Stimulated activated CD8-positive, alpha-beta memory T cell treated with anti-CD3 and anti-CD28 coated beads, Interleukin-15, amount 100 ng/mL, for 4 hours (primary cell): ENCODE data around the gene AATF.

ENCODE experiments used
- DNase-seq, 2 donors: peaks; one replicate each; pipeline ENCODE4 v3.0.0-alpha.2; 2020; ENCODE audit warnings: low read depth in 2 of 2

Gene AATF

DNA sequence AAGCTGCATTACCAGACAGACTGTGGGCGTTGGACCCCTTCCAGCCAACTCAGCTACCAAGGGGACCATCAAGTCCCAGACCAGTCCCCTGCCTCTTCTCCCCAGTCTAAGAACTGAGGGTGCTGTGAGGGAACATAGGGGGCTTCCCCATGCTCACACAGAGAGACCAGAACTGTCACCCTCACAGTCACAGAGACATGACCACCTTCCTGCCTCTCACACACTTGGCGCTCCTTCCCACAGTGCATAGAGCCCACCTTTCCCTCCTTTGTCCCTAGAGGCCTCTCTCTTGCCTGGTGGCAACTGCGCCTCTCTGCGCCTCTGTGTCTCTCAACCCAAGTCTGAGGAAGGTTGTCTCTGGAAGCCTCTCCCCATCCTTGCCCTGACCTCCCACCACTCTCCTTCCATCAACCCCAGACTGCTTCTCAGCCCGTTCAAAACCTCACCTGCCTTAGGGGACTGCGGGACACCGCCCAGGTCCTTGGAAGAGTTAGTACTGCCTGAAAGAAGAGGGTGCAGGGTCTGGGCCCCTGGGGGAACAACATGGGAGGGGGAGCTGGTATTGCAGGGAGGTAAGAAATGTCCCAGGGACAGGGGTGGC is 17.6 kb upstream of the AATF start:
- DNase-seq: no peak

DNA sequence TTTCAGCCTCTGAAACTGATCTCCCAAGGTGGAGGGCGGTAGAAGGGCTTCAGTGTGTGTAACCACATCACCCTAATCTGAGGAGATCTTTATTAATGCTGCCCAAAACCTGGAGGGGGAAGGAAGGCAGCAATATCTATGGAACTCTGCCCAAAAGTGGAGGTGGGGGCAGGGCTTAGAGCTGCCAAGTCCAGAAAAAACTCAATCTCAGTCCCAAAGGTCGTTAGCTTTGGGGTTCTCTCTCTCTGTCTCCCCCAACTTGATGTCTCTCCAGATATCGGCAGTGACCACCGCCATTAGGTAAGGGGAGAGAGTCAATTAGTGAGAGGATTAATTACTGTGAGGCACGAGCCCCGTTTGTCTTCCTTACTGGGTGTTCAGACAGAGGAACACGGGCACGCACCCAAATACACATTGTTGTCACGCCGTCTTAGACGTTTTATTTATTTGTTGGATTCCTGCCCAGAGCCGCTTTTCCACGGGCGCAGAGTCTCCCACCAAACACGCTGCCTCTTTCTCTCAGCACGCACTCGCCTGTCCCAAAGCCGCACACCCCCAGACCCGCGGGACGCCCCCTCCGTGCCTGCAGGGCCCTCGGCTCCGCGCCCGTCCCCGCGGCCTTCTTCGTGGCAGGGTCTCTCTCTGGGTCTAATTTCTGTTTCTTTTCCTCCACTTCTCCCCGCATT is 16.9 kb upstream of the AATF start:
- DNase-seq: no peak

DNA sequence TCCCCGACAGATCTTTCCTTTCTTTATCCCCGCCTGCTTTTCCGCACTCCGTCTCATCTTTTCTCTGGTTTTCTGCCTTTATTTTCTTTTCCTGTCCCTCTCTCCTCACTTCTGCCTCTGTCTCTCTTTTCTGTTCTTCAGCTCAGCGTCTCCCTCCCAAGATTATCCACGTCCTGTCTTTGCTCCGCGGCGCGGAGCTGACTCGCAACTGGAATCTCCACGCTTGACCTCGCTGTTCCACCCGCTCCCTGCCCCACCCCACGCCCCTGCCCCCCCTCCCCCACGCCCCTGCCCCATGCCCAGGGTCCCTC is 16.4 kb upstream of the AATF start:
- DNase-seq: no peak

DNA sequence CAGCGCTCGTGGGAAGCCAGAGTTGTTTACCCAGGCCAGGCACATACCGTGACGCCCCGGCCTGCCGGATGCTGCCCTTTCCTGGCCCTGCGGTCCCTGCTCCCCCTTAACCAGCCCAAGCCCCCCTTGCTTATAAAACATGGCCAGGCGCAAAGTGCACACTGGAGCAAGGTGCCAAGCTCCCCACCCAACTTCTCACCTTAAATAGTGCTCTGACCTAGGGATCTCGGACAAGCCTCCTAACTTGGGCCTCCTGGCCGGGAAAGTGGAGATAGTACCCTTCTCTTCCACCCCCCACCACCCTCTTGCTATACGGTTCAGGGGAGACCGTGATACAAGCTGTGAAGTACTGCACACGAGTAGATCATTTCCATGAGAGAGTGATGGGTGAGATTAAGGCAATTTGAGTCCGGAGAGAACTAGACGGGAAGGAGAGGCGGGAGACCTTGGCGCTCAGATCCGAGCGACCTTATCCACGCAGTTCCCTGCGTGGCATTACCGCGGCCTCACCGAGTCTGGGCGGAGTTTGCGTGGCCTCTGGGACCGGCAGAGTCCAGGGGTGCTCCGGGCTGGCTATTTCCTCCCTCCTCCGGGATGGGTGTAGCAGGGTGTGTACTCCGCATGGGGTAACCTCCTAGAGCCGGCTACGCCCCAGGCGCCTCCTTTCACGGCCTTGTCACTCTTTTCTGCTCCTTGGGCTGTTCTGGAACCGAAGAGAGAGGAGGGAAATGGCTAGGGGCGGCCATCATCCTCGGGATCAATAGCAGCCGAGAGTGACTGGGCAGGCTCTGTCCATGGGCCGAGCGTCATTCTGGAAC is 15.9 kb upstream of the AATF start:
- no peak for DNase-seq

DNA sequence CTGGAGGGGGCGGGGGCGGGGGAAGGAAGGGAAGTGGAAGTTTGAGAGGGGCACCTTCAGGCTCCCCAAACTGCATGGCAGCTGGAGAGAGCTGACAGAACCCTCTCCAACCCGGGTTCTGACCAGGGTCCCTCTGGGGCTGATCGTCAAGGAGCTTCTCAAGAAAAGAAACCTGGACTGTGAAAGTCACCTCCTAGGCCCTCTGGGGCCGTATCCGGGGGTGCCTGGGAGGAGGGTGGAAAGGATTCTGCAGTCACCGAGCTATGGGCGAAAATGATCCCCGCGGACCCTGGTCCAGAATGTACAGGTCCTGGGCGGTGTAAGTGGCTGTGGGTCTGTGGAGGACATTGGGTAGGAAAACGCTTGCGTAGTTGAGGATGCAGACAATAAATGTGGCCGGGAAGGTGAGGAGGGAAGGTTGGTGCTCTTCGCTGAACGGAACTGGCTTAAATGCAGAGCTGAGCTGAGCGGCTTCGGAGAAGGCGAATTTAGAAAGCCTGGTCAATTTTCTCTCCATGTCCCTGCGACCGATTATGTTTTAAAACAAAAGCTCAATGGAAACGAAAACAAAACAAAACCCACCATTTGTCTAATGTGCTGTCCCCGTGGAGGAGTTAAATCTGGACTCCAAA is 15.1 kb upstream of the AATF start:
- no peak for DNase-seq

DNA sequence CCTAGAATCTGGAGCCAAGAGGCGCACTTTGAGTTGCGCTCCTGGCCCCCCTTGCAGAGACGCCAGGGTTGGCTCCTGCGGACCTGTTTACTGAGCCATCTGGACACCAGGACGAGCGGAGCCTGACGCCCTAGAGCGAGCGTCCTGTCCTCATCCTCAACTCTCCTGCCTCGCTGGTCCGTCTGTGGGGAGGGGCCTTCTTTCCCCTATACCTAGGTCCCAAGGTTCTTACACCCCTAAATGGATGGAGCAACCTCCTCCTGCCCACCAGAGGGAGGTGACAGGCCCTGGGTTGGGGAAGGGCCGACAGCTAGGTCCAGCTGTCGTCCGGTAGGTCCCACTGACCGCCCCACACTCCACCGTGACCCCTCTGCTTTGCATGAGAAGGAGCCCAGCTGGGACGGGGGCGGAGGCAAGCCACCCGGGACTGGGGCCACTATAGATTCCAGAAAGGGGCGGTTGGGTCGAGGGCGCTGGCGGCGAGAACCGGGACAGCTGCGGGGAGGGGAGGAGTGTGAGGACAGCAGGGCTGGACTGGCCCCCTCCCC is 14.5 kb upstream of the AATF start:
- no peak for DNase-seq

DNA sequence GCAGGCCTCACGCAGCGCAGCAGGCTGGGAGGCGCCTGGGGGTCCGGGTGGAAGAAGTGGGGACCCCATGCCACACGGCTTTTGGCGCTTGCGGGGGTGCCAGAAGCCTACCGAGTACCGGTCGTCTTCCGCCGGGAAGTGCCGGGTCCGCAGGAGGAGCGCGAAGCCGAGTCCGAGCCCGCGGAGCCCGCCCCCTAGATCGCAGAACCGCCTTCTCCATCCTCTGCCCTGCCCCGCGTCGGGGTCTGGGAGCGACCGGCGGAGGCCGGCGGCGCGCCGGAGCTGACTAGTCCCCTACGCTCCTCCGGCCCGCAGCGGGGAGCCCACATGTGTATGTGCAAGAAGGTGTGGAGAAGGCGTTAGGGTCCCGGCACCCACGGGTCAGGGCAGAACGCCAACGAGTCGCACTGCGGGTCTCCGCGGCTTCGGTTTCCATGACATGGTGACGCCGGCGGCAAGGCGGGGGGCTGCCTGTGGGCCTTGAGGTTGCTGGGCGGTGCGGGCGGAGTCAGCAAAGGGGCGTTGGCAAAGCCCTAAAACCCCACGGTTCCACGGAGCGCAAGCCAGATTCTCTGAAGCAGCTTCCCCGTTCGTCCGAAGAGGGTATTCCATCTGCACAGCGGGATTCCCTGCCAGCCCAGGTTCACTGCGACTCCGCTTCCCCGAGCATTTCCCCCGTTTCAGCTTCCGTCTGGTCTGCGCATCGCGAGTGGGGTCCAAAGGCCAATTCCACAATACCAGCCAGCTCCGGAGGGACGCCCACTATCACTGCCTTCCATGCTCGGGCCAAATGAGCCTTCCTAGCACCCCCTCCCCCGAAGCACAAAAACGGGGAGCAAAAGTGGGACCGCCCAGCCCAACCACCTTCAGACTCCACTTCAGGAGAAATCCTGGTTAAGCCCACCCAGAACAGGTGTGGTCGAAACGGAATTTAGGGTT is 13.8 kb upstream of the AATF start:
- DNase-seq: no peak

DNA sequence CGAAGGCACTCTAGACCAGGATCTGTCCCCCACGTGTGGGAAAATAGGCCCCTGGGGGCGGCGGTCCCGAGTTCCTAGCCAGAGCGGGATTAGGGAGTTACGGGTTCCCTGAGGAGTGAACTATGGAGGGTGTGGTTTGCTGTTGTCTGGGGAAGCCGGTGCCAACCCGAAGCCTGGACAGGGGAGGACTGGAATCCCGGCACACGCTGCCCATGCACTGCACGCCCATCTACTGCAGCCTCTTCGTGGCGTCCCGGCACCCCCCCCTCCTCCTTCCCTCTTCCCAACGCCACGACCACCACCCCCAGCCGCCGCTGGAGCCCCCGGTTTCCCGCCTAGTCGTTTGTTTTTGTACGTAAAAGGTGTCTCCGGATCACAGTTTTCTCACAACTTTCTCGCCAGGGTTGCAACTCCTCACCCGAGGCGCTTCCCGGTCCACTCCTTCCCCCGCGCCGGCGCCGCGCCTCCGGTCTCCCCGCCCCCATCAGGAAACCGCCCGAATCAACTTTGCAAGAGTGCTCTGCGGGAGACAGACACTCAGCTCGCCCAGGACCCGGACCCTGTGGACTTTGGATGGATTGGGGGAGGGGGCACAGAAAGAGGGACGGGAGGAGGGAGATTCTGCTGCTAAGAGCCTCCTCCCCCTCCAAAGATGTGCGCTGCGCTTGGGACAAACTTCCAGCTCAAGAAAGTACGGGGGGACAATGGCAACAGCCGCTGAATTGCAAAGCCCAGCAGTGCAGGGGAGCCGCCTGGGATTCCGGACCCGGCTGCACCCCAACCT is 12.9 kb upstream of the AATF start:
- no peak for DNase-seq

DNA sequence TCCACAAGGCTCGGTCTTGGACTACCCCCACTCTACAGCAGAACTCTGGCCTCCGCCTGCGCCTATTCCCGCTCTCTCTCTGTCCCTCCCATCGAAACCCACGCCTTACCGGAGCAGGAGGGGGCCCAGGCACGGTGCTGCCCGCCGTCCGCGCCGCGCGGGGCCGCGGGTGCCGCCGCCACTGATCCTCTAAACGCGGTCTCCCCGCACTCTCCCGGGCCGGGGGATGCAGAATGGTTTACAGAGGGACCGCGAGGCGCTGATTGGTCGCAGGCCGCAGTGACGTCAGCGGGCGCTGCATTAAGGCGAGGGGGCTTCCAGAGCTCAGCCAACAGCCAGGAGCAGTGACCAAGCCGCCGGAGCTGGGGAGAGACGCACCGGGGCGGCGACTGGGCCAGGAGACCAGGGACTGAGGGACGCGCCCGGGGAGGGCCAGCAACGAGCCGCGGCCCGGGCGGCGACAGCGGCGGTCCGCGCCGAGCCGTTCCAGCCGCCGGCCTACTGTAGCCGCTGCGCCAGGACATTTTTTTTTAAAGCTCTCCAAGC is 12.2 kb upstream of the AATF start:
- DNase-seq: no peak

DNA sequence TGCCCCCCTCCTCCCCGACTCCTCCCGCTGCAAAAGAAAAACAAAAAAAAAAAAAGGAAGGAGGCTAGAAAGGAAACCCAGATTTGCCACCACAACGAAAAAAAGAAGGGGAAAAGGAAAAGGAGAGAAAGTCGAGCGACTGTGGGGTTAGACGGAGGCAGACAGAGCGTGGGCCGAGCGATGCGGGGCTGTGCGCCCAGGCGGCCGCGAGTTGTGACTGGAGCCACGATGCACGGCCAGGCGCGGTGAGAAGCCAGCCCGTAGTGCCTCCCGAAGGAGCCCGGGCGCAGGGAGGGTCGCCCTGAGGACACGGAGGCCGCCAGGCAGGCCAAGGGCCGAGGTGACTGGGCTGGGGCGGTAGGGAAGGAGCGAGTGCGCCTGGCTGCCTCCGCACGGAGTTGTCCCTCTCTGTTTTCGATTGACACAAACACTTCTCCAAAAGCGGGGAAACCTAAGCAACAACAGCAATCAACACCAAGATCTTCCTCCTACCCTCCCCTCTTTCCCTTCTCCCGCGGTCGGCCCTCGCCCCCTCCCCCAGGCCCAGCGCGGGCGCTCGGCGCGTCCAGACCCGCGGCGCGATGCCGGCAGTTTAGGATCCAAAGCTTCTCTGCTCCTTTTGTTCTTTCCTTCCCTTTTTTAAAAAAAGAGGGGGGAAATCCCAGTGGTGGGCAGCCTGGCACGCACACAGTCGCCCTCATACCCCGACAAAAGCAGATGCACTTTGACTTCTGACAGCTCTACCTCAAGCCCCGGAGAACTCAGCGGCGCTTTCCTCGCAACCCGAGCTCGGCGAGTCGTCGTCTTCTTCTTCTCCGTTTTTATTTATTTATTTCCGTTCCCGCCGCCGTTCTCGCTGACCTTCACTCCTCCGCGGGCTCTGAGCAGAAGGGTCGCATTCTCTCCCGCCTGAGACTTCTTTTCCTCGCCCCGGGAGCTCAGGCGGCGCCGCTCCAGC is 11.5 kb upstream of the AATF start, which contains the start of gene LHX1:
TSS of gene LHX1 (plus strand) at position 475 of the 958 bp plus-strand sequence. CDS start 723 bp downstream, outside the sequence.
- DNase-seq: no peak

DNA sequence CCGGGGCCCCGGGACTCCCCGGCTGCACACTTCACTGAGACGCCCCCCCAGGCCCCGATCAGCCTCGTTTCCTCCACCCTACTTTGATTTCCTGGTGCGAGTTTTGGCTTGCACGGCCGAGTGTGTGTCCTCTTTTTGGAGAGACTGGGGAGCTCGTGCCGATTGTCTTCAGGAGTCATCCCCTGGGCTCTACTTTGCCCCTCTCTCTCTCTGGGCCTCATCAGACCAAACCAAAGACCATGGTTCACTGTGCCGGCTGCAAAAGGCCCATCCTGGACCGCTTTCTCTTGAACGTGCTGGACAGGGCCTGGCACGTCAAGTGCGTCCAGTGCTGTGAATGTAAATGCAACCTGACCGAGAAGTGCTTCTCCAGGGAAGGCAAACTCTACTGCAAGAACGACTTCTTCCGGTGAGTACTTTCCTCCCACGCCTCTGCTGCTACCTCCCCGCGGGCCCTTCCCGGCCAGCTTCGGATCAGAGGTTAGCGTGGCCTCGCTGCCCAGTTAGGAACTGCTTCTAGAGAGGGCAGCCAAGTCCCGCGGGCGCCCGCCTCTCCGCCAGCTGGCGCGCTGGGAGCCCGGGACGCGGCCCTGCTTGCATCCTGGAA is 10.7 kb upstream of the AATF start:
- no peak for DNase-seq

DNA sequence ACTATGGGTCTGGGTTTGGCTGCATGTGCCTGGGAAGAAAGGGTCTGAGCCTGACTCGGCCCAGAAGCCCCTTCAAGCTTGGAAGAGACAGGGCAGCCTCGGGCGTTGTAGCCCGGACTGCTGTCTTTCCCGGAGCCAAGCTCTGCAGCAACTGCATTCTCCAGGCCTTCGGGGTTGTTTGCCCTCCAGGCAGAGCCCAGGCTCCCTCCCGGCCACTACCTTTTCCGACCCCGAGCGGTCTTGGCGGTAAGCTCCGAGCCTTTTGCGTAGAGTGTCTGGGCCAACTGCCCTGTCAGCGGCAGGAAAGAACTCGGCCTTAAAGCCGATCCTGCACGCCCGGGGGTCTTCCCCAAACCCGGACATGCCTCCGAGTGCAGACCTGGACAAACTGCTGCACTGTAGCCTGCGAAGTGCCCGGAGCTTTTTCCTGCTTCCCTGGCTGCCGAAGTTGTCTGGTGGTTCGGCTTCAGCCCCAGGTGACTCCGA is 10.1 kb upstream of the AATF start:
- DNase-seq: no peak

DNA sequence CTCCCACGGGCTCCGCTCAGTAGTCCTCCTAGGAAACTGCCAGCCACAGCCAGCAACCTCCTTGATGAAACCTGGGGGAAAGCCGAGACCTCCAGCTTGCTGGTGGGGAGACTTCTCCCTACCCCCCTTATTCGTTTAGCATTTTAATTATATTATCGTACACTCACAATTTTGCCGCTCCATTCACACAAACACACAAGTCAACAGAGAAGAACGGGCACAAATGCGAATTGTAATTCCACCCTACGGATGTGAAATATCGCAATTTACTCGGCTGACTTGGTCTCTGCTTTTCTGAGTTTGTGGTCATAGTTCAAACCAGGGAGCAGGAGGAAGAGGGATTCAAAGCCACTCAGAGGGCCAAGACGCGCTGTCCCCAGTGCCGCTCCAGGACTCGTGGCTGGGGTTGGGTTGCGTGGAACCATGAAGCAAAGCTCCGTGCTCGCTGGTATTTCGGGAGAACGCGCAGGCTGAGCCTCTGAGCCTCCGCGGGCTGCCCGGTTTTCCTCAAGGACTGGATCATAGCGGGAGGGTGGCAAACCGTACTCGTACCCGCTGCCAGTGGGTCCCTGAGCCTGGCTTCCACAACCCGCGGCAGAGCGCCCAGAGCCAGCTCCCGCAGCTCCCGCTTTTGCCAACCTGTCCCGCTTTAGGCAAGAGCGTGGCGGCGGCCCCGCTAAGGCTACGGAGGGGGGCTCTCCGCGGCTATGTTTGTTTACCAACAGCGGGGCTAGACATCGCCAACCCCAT is 9.5 kb upstream of the AATF start:
- no peak for DNase-seq

DNA sequence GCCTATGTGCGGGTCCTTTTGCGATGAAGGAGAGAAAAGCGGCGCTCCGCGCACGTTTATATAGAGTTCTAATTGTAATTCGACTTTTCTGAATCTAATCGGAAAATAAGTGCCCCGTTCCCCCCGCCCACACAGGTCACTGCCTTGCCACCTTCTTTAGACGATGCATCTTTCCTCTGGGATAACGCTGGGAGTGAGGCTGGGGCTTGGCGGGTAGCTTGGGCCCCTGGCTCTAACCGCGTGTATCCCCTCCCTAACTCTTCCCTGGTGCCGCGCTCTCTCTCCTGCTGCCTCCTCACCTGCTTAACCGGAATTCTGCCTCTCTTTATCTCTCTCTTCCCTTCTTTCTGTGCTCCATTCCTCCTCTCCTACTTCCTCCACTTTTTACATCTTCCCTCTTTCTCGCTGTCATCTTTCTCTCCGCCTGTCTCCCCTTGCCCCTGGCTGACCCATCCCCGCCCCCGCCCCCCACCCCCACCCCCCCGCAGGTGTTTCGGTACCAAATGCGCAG is 8.9 kb upstream of the AATF start:
- no peak for DNase-seq

DNA sequence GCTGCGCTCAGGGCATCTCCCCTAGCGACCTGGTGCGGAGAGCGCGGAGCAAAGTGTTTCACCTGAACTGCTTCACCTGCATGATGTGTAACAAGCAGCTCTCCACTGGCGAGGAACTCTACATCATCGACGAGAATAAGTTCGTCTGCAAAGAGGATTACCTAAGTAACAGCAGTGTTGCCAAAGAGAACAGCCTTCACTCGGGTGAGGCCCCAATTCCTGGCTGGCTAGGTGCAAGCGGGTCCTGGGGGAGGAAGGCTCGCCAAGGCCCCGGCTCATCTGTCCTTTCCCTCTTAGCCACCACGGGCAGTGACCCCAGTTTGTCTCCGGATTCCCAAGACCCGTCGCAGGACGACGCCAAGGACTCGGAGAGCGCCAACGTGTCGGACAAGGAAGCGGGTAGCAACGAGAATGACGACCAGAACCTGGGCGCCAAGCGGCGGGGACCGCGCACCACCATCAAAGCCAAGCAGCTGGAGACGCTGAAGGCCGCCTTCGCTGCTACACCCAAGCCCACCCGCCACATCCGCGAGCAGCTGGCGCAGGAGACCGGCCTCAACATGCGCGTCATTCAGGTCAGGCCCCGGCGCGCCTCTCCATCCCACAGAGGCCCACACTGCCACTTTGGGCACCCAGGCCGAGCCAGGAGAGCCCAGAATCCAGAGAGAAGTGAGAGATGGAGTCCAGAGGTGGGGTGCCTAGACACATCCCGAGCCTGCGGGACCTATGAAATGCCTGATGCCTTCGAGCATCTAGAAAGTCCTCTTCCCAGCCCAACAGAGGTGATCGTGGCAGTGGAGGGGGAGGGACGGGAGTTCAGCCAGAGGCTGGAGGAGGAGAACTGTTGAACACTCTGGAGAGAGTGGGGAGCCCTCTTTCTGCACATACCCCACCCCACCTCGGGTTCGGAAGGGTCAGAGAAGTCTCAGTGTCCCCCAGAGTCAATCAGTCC is 8.2 kb upstream of the AATF start:
- no peak for DNase-seq
